Neuron (in vitro differentiated cells): ENCODE data around the gene FRMD4B.

Source experiments
- H2AFZ ChIP-seq: one replicate; pipeline ENCODE4 v1.6.1; 2013; ENCODE audit warnings: low read depth, mild to moderate bottlenecking, inconsistent platforms, low read length, moderate library complexity
- H3K27me3 ChIP-seq: one replicate; pipeline ENCODE4 v1.6.1; 2013; ENCODE audit warnings: low read length; ENCODE audit not compliant: insufficient read depth
- H3K36me3 ChIP-seq: one replicate; pipeline ENCODE4 v1.6.1; 2013; ENCODE audit warnings: low read length; ENCODE audit not compliant: insufficient read depth
- H3K4me1 ChIP-seq: one replicate; pipeline ENCODE4 v1.6.1; 2013; ENCODE audit warnings: low read length; ENCODE audit not compliant: insufficient read depth
- H3K4me3 ChIP-seq: 2 replicates; pipeline ENCODE4 v1.5.1; 2013; ENCODE audit warnings: mild to moderate bottlenecking, low read length, moderate library complexity
- H3K9me3 ChIP-seq: one replicate; pipeline ENCODE4 v1.6.1; 2013; ENCODE audit warnings: low read length

The FRMD4B gene

DNA sequence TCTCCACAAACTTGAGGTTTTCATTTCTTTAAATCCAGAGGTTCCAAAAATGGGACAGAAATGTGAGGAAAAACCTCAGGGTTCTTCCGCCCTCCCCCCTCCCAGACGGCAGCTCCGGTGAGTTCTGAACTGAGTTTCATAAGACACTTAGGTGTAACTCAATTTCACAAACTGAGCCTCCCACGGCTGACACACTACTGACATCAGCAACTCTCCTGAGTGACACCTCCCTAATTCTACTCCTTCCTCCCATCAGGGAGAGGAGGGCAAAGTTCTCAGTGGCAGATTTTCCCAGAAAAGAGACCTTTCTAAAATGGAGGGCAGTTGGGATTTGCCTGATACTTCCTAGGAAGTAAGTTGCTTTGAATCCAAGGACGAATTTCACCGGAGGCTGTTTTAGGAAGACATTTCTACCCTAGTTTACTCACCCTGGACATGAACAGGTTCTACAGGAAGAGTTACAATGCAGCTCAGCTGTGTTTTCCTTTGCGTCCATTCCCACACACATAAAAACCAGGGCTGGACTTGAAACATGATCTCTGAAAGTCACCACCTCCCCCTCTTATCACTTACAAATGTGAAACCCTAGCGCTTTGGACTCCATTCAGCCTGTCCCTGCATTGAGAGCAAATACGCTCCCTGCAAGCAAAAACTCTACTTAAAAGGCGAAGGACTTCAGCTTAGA lies 185.4 kb downstream of the FRMD4B start:
- H3K4me3 ChIP-seq: peak overlapping the region; percentile 23
- H3K36me3 ChIP-seq: peaks cover 7% of the 10 kb centered on the region
- no peaks in the 10 kb centered on the region for H3K9me3 ChIP-seq

DNA sequence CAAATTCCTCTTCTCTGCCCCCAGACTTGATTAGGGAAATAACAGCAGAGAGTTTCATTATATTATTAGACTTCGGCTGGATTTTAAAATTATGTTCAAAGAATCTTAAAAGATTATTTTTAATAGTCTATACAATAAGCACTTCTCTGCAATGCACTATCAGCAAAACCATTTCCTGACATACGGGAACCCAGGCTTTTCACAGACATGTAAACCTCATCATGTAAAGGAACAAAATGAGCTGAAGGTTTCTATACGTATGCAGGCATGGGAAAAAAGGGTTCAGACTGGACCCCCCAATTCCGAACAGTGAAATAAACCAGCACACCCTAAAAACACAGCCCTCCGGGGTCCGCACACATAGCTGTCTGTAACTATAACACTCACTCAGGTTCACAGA lies 185.9 kb downstream of the FRMD4B start:
- H3K9me3 ChIP-seq: no peaks in the 10 kb centered on the region
- peaks cover 8% of the 10 kb centered on the region for H3K4me1 ChIP-seq
- H2AFZ ChIP-seq: no peak overlapping the region
- H3K36me3 ChIP-seq: peaks cover 7% of the 10 kb centered on the region
- H3K4me3 ChIP-seq: no peak overlapping the region
- no peaks in the 10 kb centered on the region for H3K27me3 ChIP-seq

More for the DNA sequence above, 185.4 kb downstream of the FRMD4B start:
- peak overlapping the region; percentile 68 for H2AFZ ChIP-seq
- no peaks in the 10 kb centered on the region for H3K27me3 ChIP-seq
- peaks cover 8% of the 10 kb centered on the region for H3K4me1 ChIP-seq

DNA sequence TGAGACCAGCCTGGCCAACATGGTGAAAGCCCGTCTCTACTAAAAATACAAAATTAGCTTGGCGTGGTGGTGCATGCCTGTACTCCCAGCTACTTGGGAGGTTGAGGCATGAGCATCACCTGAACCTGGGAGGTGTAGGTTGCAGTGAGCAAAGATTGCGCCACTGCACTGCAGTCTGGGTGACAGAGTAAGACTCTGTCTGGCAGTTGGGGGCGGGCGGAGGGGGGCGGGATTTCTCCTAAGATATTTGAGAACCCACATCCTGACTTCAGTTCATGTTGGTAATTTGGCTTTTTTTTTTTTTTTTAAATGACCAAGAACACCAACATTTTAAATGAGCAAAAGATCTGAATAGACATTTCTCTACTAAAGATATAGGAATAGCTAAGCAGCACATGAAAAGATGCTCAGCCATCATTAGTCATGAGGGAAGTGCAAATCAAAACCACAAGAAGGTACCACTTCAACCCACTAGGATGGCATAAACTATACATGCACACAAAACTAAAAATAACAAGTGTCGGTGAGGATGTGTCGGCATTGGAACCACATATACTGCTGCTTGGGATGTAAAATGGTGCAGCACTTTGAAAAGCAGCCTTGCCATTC lies 187.9 kb downstream of the FRMD4B start:
- no peaks in the 10 kb centered on the region for H3K27me3 ChIP-seq
- H3K9me3 ChIP-seq: no peaks in the 10 kb centered on the region
- H3K4me1 ChIP-seq: peaks cover 8% of the 10 kb centered on the region
- H3K36me3 ChIP-seq: peaks cover 24% of the 10 kb centered on the region
- H2AFZ ChIP-seq: no peak overlapping the region
- H3K4me3 ChIP-seq: no peak overlapping the region

DNA sequence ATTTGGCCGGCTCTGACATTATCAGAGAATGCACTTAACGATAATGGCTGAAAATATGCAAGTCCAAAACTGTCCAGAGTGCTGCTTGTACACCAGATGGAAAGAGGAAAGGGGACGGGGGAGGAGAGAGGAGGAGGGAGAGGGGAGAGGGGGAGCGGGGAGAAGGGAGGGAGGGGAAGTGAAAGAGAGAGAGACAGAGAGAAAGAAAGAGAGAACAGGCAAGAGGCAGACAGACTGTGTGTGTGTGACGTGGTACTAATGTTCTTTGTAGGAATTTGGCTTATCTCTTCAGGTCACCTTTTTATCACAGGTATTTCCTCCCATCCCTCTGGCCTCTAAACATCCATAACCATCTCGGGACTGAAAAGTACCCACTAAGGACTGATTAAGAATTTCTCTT lies 188.4 kb downstream of the FRMD4B start:
- Histone ChIP-seq H3K27me3 (no peaks in the 10 kb centered on the region), H2AFZ (no peak overlapping the region), H3K4me1 (peaks cover 8% of the 10 kb centered on the region), H3K4me3 (no peak overlapping the region), H3K36me3 (peaks cover 28% of the 10 kb centered on the region), H3K9me3 (no peaks in the 10 kb centered on the region)

DNA sequence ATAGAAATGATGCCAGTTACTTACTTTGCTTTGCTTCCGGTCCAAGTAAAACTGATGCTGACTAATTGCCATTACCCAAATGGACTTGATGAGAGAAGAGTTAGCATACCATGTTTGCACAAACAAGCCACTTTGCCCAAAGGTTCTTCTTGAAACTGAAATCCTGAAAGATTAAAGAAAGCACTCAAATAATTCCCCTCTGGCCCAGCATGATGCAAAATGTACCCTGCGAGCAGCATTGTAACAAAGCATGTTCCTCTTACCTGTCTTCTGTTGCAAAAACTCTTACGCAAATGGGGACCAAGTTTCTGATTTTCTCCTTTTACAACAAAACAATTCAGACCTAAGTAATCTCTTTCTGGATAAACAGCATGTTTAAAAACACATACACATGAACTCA lies 189.0 kb downstream of the FRMD4B start:
- no peak overlapping the region for H3K4me3 ChIP-seq
- no peaks in the 10 kb centered on the region for H3K27me3 ChIP-seq
- H3K36me3 ChIP-seq: peaks cover 29% of the 10 kb centered on the region
- H3K4me1 ChIP-seq: peaks cover 8% of the 10 kb centered on the region
- no peaks in the 10 kb centered on the region for H3K9me3 ChIP-seq
- H2AFZ ChIP-seq: no peak overlapping the region

DNA sequence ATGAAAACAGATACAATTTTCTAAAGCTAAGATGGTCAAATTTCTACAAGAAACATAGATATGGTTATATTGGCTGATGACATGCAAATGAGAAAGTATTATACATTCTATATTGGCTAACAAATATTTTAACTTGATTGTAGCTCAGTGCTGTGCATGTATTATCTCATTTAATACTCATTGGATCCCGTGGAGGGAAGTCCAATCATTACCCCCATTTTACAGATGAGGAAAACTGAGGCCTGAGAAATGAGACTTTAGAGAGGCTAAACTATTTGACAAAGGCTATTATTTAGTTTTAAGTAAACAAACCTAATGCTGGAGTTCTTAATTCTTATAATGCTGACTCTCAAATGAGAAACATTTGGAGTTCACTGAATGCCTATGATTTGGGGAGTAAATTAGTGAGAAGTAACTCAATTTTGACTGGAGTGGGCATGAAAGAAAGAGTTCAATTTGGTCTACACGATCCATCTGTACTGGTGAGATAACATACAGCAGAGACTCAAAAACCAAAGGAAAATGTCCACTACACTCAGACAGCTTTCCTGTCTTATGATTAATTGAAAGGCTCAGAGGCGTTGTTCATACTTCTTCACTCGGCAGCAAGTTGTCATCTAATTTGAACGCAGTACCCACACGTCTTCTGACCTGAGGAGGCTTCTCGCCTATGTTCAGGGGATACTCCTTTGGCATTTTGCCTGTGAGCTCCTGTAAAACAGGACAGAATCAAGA lies 191.3 kb downstream of the FRMD4B start:
- no peaks in the 10 kb centered on the region for H3K9me3 ChIP-seq
- peaks cover 37% of the 10 kb centered on the region for H3K36me3 ChIP-seq
- H3K27me3 ChIP-seq: no peaks in the 10 kb centered on the region
- no peak overlapping the region for H2AFZ ChIP-seq
- no peaks in the 10 kb centered on the region for H3K4me1 ChIP-seq
- H3K4me3 ChIP-seq: no peak overlapping the region

DNA sequence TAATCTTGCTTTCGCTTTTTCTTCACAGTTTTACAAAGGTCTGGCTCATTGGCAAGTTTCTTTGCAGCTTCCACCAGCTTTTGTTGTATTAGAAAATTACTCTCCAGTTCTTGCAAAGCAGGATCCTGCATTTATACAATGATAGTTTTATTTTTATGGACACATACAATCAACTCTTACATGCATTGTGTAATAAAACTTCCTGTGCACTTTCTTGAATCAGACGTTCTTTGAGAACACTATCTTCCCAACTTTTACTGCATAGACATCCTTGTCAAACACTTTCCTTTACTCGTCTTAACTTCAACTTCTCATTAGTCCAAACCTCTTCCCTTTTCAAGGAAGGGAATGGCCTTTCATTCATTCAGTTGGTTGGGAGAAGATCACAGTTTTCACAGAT lies 192.1 kb downstream of the FRMD4B start:
- Histone ChIP-seq H3K4me3 (no peak overlapping the region), H3K9me3 (no peaks in the 10 kb centered on the region), H3K4me1 (no peaks in the 10 kb centered on the region), H3K36me3 (peaks cover 41% of the 10 kb centered on the region), H3K27me3 (no peaks in the 10 kb centered on the region), H2AFZ (no peak overlapping the region)

DNA sequence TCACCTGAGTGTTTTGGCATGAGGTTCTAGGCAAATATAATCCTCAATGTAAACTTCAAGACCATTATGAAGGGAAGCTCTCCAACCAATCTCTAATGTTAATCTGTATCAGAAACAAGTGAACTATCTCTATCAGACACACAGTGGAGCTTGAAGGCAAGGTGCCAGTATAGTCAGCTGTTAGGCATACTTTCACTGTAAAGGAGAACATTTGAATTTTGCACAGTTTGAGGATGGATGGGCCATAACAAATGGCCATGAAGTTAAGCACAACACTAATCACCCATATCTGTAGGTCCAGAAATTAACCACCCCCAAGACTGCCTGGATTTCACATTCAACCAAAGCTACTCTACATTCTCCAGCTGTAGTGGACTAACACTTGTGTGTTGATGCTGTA lies 194.4 kb downstream of the FRMD4B start:
- peaks cover 39% of the 10 kb centered on the region for H3K36me3 ChIP-seq

DNA sequence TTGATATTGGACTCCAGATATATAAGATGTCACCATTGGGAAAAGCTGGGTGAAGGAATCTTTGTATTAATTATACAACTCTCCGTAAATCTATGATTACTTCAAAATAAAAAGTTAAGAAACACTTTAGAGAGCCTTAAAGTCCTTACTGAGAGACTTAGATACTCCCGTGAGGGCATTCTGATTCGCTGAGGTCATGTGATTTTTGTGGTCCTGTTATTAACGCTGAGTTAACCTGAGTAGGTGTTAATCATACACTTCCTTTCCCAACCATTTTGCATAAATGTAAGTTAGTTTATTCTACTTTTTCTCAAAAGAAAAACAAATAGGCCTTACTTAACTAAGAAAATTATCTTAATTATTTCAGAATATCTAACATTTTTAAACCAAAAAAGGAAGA lies 196.4 kb downstream of the FRMD4B start:
- Histone ChIP-seq H3K27me3 (no peaks in the 10 kb centered on the region), H3K4me3 (no peak overlapping the region), H2AFZ (no peak overlapping the region), H3K36me3 (peaks cover 32% of the 10 kb centered on the region), H3K9me3 (no peaks in the 10 kb centered on the region), H3K4me1 (no peaks in the 10 kb centered on the region)

More for the DNA sequence above, 194.4 kb downstream of the FRMD4B start:
- H3K27me3 ChIP-seq: no peaks in the 10 kb centered on the region
- H3K9me3 ChIP-seq: no peaks in the 10 kb centered on the region
- H3K4me1 ChIP-seq: no peaks in the 10 kb centered on the region
- H3K4me3 ChIP-seq: no peak overlapping the region
- H2AFZ ChIP-seq: no peak overlapping the region

DNA sequence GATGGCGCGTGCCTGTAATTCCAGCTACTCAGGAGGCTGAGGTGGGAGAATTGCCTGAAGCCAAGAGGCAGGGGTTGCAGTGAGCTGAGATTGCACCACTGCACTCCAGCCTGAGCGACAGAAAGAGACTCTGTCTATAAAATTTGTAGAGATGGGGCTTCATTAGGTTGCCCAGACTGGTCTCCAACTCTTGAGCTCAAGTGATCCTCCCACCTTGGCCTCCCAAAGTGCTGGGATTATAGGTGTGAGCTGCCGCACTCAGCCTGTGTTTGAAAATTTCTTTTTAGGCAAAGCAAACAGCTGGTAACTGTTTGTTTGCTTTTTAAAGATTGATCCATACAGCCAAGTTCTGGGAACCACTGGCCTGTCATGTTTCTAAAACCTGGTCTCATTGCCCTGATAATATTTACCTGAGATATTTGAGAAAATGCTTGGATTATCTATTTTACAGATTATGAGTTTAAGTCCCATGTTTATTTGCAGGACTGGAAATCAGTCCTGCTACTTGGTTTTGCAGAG lies 199.3 kb downstream of the FRMD4B start:
- Histone ChIP-seq H3K36me3 (peaks cover 12% of the 10 kb centered on the region), H3K4me1 (peaks cover 15% of the 10 kb centered on the region), H3K9me3 (no peaks in the 10 kb centered on the region), H3K4me3 (no peak overlapping the region), H3K27me3 (no peaks in the 10 kb centered on the region), H2AFZ (no peak overlapping the region)

DNA sequence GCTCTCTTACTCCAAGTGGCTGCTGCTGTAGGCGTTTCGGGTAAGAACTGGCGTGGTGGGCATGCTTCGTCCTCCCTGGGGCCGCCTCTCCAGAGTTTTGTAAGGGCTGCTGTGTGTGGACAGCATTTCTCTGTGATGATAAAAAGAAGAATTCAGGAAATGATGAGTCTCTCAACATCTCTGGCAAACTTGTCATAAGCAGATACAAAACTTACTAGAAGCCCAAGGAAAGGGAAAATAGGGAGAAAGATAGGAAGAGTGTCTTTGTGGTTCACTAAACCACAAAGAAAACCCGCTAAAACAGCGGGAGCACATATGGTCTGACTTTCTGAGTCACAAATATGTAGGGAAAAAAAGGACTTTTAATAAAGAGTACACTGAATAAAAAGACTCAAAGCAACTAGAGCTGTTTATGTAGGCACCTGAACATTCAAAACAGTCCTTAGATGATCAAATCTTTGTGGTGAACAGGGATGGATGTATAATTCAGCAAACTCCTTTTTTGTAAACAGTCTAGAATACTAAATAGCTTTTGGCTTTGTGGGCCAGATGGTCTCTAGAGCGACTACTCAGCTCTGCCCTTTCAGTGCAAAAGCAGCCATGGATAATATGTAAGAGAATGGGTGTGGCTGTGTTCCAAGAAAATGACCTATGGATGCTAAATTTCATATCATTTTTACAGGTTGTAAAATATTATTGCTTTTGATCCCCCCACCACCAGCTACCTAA lies 203.1 kb downstream of the FRMD4B start:
- no peak overlapping the region for H2AFZ ChIP-seq

DNA sequence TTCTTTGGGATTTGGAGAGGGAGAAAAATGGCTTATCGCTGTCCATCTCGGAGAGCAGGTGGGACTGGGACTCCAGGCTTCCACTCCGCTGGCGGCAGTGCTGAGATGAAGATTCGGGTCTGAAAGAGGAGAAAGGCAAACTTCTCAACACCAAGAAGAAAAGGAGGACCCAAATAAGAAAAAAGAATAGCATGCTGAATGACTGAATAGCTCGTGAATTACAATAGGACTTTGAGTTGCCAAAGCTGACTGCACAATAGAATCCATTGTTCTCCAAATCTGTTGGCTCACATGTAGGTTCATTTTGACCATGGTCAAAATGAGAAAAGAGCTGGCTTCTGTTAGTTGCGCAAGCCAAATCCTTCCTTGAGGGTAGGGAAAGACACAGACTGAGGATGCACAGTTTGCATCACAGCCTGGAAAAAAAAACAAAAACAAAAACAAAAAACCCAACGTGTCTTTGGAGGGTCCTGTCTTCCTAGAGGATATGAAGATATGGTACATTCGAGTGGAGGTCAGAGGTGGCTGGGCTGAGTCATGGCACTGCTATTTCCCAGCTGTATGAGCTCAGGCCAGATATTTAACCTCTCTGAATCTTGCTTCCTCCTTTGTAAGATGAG lies 204.2 kb downstream of the FRMD4B start:
- no peak overlapping the region for H2AFZ ChIP-seq
- H3K36me3 ChIP-seq: peaks cover 23% of the 10 kb centered on the region
- H3K4me3 ChIP-seq: no peak overlapping the region
- peaks cover 20% of the 10 kb centered on the region for H3K4me1 ChIP-seq
- H3K27me3 ChIP-seq: no peaks in the 10 kb centered on the region
- peaks cover 4% of the 10 kb centered on the region for H3K9me3 ChIP-seq

More for the DNA sequence above, 203.1 kb downstream of the FRMD4B start:
- Histone ChIP-seq H3K9me3 (peaks cover 4% of the 10 kb centered on the region), H3K36me3 (peaks cover 22% of the 10 kb centered on the region), H3K4me1 (peaks cover 20% of the 10 kb centered on the region), H3K27me3 (no peaks in the 10 kb centered on the region), H3K4me3 (no peak overlapping the region)
